ENCODE data around the gene STK39. TPM values are rescaled to one million over a fixed set of nuclear protein-coding genes. Genes with fewer than 3 reads are reported as not detected.

STK39 gene
- total and polyA plus RNA-seq, 2 donors from 2014 or later: 15.9 to 27.1 TPM

DNA sequence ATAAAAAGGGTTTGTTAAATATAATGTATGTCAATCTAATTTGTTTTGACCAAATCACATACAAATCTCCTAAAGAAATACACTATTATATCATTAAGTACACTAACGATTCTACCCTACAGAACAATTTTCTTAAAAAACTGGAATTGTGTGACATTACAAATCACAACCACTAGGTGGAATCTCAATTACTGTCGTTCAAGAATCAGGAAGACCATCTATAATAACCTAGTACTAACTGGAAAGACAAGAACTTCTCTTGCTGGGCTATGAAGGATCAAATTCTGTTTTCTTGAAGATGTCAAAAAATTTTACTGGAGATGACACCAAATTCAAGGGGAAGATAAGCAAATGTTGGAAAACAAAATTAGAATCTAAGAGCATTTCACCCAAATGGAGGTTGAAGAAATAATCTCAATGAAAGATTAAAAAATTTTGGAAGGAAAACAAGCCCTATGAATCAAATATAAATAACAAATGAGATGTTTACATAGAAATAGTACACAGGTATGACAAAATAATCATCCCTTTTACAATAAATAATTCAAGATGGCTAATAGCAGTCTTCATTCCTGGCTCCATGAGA, 110.9 kb downstream of the STK39 start:
- DNase-seq (peak in 1 of 5 donors; percentile 59), FAIRE-seq (peak; percentile 93)
- peak overlapping the region; percentile 14 to 68 for H3K27ac ChIP-seq (ENCODE audit: low read depth in 2 of 2, low read length in 2 of 2)
- no peak overlapping the region for H3K9ac ChIP-seq (ENCODE audit: low read length in 3 of 3)
- peaks cover 0 to 6% (median 5%) of the 10 kb centered on the region in 3 donors for H3K4me1 ChIP-seq (ENCODE audit: control insufficient read depth in 2 of 3, insufficient read depth in 2 of 3, low read depth in 1 of 3, low read length in 3 of 3)
- intact Hi-C loops (cut with DNase I): no loop called here
- no peaks in the 10 kb centered on the region for H3K9me3 ChIP-seq (ENCODE audit: control insufficient read depth in 2 of 3, insufficient read depth in 1 of 3, low read length in 3 of 3)
- TF ChIP-seq, protein P1, sequence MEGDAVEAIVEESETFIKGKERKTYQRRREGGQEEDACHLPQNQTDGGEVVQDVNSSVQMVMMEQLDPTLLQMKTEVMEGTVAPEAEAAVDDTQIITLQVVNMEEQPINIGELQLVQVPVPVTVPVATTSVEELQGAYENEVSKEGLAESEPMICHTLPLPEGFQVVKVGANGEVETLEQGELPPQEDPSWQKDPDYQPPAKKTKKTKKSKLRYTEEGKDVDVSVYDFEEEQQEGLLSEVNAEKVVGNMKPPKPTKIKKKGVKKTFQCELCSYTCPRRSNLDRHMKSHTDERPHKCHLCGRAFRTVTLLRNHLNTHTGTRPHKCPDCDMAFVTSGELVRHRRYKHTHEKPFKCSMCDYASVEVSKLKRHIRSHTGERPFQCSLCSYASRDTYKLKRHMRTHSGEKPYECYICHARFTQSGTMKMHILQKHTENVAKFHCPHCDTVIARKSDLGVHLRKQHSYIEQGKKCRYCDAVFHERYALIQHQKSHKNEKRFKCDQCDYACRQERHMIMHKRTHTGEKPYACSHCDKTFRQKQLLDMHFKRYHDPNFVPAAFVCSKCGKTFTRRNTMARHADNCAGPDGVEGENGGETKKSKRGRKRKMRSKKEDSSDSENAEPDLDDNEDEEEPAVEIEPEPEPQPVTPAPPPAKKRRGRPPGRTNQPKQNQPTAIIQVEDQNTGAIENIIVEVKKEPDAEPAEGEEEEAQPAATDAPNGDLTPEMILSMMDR (IDR thresholded peaks at IDR 0.05; ENCODE audit: borderline replicate concordance, extremely low read depth, insufficient read depth): peak; percentile 37
- H3K4me3 ChIP-seq (ENCODE audit: low read length in 3 of 3): no peak overlapping the region
- no peaks in the 10 kb centered on the region for H3K27me3 ChIP-seq (ENCODE audit: control insufficient read depth, insufficient read depth, low read length)
- H3K36me3 ChIP-seq (ENCODE audit: control insufficient read depth in 2 of 3, insufficient read depth in 3 of 3, low read length in 3 of 3): no peaks in the 10 kb centered on the region

DNA sequence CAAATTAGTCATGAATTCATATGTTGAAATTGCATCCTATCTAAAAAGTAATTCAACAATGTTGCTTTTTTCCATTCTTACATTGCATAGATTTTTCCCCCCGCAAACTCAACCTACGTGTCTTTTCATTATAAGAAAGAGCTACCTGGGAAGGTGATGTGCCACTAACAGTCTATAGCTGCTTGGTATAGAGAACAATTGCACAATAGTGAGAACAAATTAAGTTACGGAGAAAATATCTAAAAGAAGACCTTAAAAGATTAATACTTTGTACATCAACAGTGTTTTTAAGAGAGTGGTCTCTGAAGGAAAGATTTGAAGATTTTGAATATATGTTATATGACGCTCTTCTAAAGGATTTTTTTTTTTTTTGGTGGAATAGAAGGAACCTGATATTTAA, 111.8 kb downstream of the STK39 start:
- TF ChIP-seq, protein P1 (IDR thresholded peaks at IDR 0.05; ENCODE audit: borderline replicate concordance, extremely low read depth, insufficient read depth): no peak
- FAIRE-seq (no peak), DNase-seq (no peak)
- peak overlapping the region in 1 of 2 donors; percentile 35 for H3K27ac ChIP-seq (ENCODE audit: low read depth in 2 of 2, low read length in 2 of 2)
- H3K4me3 ChIP-seq (ENCODE audit: low read length in 3 of 3): no peak overlapping the region
- H3K27me3 ChIP-seq (ENCODE audit: control insufficient read depth, insufficient read depth, low read length): no peaks in the 10 kb centered on the region
- H3K4me1 ChIP-seq (ENCODE audit: control insufficient read depth in 2 of 3, insufficient read depth in 2 of 3, low read depth in 1 of 3, low read length in 3 of 3): peaks cover 0 to 6% (median 5%) of the 10 kb centered on the region in 3 donors
- no peak overlapping the region for H3K9ac ChIP-seq (ENCODE audit: low read length in 3 of 3)
- intact Hi-C loops (cut with DNase I): no loop called here
- H3K9me3 ChIP-seq (ENCODE audit: control insufficient read depth in 2 of 3, insufficient read depth in 1 of 3, low read length in 3 of 3): no peaks in the 10 kb centered on the region
- no peaks in the 10 kb centered on the region for H3K36me3 ChIP-seq (ENCODE audit: control insufficient read depth in 2 of 3, insufficient read depth in 3 of 3, low read length in 3 of 3)

DNA sequence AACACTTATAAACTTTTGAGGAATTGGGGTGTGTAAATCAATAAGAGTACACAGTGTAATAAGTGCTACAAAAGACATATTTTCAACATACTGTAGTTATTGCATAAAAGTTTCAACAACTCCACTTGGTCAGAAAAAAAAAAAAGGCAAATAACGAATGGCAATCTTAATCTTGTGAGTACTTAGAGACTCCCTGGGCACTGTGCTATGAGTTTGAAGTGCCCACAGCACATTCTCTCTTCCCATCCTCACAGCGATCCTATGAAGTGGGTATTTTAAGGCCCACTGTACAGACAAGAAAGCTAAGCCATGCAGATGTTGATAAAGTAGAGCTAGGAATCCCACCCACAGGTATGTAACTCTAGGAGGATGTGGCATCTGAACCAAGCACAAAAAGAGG, 112.3 kb downstream of the STK39 start:
- no peak for DNase-seq
- FAIRE-seq: no peak
- H3K36me3 ChIP-seq (ENCODE audit: control insufficient read depth in 2 of 3, insufficient read depth in 3 of 3, low read length in 3 of 3): no peaks in the 10 kb centered on the region
- H3K9ac ChIP-seq (ENCODE audit: low read length in 3 of 3): no peak overlapping the region
- H3K27me3 ChIP-seq (ENCODE audit: control insufficient read depth, insufficient read depth, low read length): no peaks in the 10 kb centered on the region
- TF ChIP-seq, protein P1 (IDR thresholded peaks at IDR 0.05; ENCODE audit: borderline replicate concordance, extremely low read depth, insufficient read depth): no peak
- H3K9me3 ChIP-seq (ENCODE audit: control insufficient read depth in 2 of 3, insufficient read depth in 1 of 3, low read length in 3 of 3): no peaks in the 10 kb centered on the region
- H3K4me3 ChIP-seq (ENCODE audit: low read length in 3 of 3): no peak overlapping the region
- peaks cover 2 to 6% (median 5%) of the 10 kb centered on the region in 3 donors for H3K4me1 ChIP-seq (ENCODE audit: control insufficient read depth in 2 of 3, insufficient read depth in 2 of 3, low read depth in 1 of 3, low read length in 3 of 3)
- intact Hi-C loops (cut with DNase I): no loop called here
- H3K27ac ChIP-seq (ENCODE audit: low read depth in 2 of 2, low read length in 2 of 2): no peak overlapping the region

DNA sequence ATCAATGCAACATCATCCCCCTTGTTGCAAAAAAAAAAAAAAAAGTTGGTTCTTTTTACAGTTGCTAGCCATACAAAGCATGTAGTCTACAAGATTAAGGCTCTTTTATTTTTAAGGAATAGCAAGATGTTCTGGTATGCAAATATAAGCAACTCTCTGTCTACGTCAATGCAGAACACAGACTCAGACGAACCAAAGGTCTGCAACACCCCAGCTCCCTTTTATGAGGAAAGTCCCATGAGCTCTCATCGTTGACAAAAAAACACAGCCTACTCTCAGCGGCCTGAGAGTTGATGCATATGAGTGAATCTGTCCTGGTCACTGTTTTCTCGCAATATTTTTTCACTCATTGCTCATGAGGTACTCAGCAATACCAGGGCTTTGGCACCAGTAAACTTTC, 112.9 kb downstream of the STK39 start:
- no peak overlapping the region for H3K4me3 ChIP-seq (ENCODE audit: low read length in 3 of 3)
- no peaks in the 10 kb centered on the region for H3K9me3 ChIP-seq (ENCODE audit: control insufficient read depth in 2 of 3, insufficient read depth in 1 of 3, low read length in 3 of 3)
- DNase-seq (no peak), FAIRE-seq (no peak)
- TF ChIP-seq, protein P1 (IDR thresholded peaks at IDR 0.05; ENCODE audit: borderline replicate concordance, extremely low read depth, insufficient read depth): no peak
- no peaks in the 10 kb centered on the region for H3K36me3 ChIP-seq (ENCODE audit: control insufficient read depth in 2 of 3, insufficient read depth in 3 of 3, low read length in 3 of 3)
- no peak overlapping the region for H3K27ac ChIP-seq (ENCODE audit: low read depth in 2 of 2, low read length in 2 of 2)
- H3K4me1 ChIP-seq (ENCODE audit: control insufficient read depth in 2 of 3, insufficient read depth in 2 of 3, low read depth in 1 of 3, low read length in 3 of 3): peaks cover 2 to 6% (median 5%) of the 10 kb centered on the region in 3 donors
- H3K9ac ChIP-seq (ENCODE audit: low read length in 3 of 3): no peak overlapping the region
- H3K27me3 ChIP-seq (ENCODE audit: control insufficient read depth, insufficient read depth, low read length): no peaks in the 10 kb centered on the region
- intact Hi-C loops (cut with DNase I): no loop called here

Data from kidney (tissue), 14 donors.